IPS-18a (cell line): ENCODE measurements around the gene PLCB1.
"Not testable (repeated sequence)": the region's sequence is repeated elsewhere in the genome, so short reads cannot be mapped to it uniquely, and the experiment has no call there.

ENCODE experiments used
- H3K27ac ChIP-seq: one replicate; pipeline ENCODE4 v1.5.1; 2013; ENCODE audit warnings: low read length
- H3K27me3 ChIP-seq: one replicate; pipeline ENCODE4 v1.6.1; 2013; ENCODE audit warnings: mild to moderate bottlenecking, low read length; ENCODE audit not compliant: control insufficient read depth, insufficient read depth
- H3K36me3 ChIP-seq: one replicate; pipeline ENCODE4 v1.6.1; 2013; ENCODE audit warnings: low read depth, low read length; ENCODE audit not compliant: control insufficient read depth
- H3K4me1 ChIP-seq: one replicate; pipeline ENCODE4 v1.6.1; 2013; ENCODE audit warnings: low read depth, low read length; ENCODE audit not compliant: control insufficient read depth
- H3K4me3 ChIP-seq: one replicate; pipeline ENCODE4 v1.5.1; 2013; ENCODE audit warnings: low read length
- H3K9ac ChIP-seq: one replicate; pipeline ENCODE4 v1.6.1; 2013; ENCODE audit warnings: mild to moderate bottlenecking, low read length, moderate library complexity
- H3K9me3 ChIP-seq: one replicate; pipeline ENCODE4 v1.6.1; 2013; ENCODE audit warnings: low read depth, low read length; ENCODE audit not compliant: control insufficient read depth

PLCB1 gene

DNA sequence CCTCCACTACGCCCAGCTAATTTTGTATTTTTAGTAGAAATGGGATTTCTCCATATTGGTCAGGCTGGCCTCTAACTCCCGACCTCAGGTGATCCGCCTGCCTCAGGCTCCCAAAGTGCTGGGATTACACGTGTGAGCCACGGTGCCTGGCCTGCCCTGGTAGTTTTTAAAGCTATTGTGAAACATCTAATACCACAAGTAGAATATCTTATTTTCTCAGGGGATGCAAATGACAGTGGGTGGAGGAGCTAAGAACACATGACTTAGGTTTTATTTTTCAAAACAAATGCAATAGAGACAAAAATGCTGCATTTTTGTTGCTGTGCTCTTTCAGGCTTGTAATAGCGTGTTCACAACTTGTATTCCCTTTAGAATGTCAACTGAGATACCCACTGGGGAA is 671.9 kb downstream of the PLCB1 start:
- H3K4me1 ChIP-seq, result peaks cover 9% of the 10 kb centered on the region
- H3K9ac ChIP-seq, result no peak overlapping the region
- H3K27ac ChIP-seq, result no peak overlapping the region
- no peak overlapping the region for H3K4me3 ChIP-seq
- no peaks in the 10 kb centered on the region for H3K9me3 ChIP-seq
- no peaks in the 10 kb centered on the region for H3K27me3 ChIP-seq
- no peaks in the 10 kb centered on the region for H3K36me3 ChIP-seq

GRCh38 chr20:8805737-8806442 is 673.8 kb downstream of the PLCB1 start:
- no peak overlapping the region for H3K9ac ChIP-seq
- no peaks in the 10 kb centered on the region for H3K9me3 ChIP-seq
- no peaks in the 10 kb centered on the region for H3K36me3 ChIP-seq

GRCh38 chr20:8807480-8808201 is 675.6 kb downstream of the PLCB1 start:
- no peaks in the 10 kb centered on the region for H3K36me3 ChIP-seq
- H3K27me3 ChIP-seq, result no peaks in the 10 kb centered on the region
- H3K4me1 ChIP-seq, result peaks cover 46% of the 10 kb centered on the region
- H3K9me3 ChIP-seq, result no peaks in the 10 kb centered on the region
- no peak overlapping the region for H3K9ac ChIP-seq
- no peak overlapping the region for H3K27ac ChIP-seq
- H3K4me3 ChIP-seq, result no peak overlapping the region

More at GRCh38 chr20:8805737-8806442, 673.8 kb downstream of the PLCB1 start:
- no peak overlapping the region for H3K4me3 ChIP-seq
- no peaks in the 10 kb centered on the region for H3K27me3 ChIP-seq
- H3K4me1 ChIP-seq, result peaks cover 28% of the 10 kb centered on the region
- H3K27ac ChIP-seq, result no peak overlapping the region

- Histone ChIP-seq H3K4me3 (no peak overlapping the region), H3K9ac (no peak overlapping the region), H3K27me3 (no peaks in the 10 kb centered on the region), H3K27ac (no peak overlapping the region), H3K9me3 (no peaks in the 10 kb centered on the region), H3K4me1 (peaks cover 49% of the 10 kb centered on the region), H3K36me3 (no peaks in the 10 kb centered on the region)
Observed at GRCh38 chr20:8808202-8808535, 676.1 kb downstream of the PLCB1 start.

- H3K9me3 ChIP-seq, result no peaks in the 10 kb centered on the region
- H3K4me1 ChIP-seq, result peaks cover 51% of the 10 kb centered on the region
- no peak overlapping the region for H3K9ac ChIP-seq
- H3K36me3 ChIP-seq, result no peaks in the 10 kb centered on the region
- H3K27me3 ChIP-seq, result no peaks in the 10 kb centered on the region
- H3K27ac ChIP-seq, result no peak overlapping the region
- H3K4me3 ChIP-seq, result no peak overlapping the region
Observed at GRCh38 chr20:8809107-8809953, 677.3 kb downstream of the PLCB1 start.

- H3K9ac ChIP-seq, result peak overlapping the region; percentile 4
- peak overlapping the region; percentile 1 for H3K4me3 ChIP-seq
- H3K4me1 ChIP-seq, result peaks cover 51% of the 10 kb centered on the region
- H3K27me3 ChIP-seq, result no peaks in the 10 kb centered on the region
- H3K36me3 ChIP-seq, result no peaks in the 10 kb centered on the region
- H3K27ac ChIP-seq, result no peak overlapping the region
- H3K9me3 ChIP-seq, result no peaks in the 10 kb centered on the region
Observed at GRCh38 chr20:8811801-8812594, 679.9 kb downstream of the PLCB1 start.

- no peak overlapping the region for H3K4me3 ChIP-seq
- H3K9ac ChIP-seq, result no peak overlapping the region
- H3K27ac ChIP-seq, result no peak overlapping the region
- no peaks in the 10 kb centered on the region for H3K36me3 ChIP-seq
- peaks cover 50% of the 10 kb centered on the region for H3K4me1 ChIP-seq
- H3K27me3 ChIP-seq, result no peaks in the 10 kb centered on the region
- H3K9me3 ChIP-seq, result no peaks in the 10 kb centered on the region
Observed at GRCh38 chr20:8812817-8813216, 680.8 kb downstream of the PLCB1 start.

DNA sequence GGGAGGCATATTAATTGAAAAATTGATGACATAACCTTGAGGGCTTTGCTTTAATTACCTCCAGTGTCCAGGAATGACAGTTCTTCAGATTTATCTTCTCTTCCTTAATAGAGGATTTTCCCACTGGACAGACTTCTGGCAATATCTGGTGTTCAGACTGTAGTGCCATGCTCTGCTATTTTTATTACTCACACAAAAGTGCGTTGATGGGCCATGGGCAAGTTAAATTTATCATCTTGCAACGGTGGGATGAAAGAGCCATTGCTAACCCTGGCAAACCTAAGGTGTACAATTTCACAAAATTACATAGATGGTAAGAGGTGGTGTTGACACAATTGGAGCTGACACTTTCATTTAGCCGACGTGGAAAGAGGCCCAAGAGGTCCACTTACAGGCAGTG is 683.1 kb downstream of the PLCB1 start:
- Histone ChIP-seq H3K4me1 (peaks cover 29% of the 10 kb centered on the region), H3K36me3 (no peaks in the 10 kb centered on the region), H3K4me3 (no peak overlapping the region), H3K27me3 (no peaks in the 10 kb centered on the region), H3K9ac (no peak overlapping the region), H3K27ac (no peak overlapping the region), H3K9me3 (no peaks in the 10 kb centered on the region)

DNA sequence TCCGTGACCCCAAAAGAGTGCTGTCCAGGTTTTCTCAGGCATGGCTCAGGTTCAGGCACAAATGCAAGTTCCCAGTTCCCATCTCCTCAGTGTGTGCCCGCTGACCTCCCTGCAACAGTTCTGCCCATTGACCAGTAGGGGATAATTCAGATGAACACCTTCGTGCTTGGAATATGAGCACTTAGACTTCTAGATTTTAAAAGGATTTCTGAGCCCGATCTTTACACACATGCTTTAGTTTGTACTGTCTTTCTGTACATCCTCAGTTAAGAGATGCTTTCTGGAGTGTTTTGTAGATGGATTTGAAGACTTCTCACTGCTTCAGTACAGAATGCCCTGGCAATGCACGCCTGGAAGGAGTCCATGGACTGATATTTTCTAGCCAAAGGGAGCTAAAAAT is 697.2 kb downstream of the PLCB1 start:
- H3K36me3 ChIP-seq, result no peaks in the 10 kb centered on the region
- no peak overlapping the region for H3K4me3 ChIP-seq
- no peaks in the 10 kb centered on the region for H3K9me3 ChIP-seq
- H3K27ac ChIP-seq, result no peak overlapping the region
- no peaks in the 10 kb centered on the region for H3K4me1 ChIP-seq
- no peaks in the 10 kb centered on the region for H3K27me3 ChIP-seq
- no peak overlapping the region for H3K9ac ChIP-seq

GRCh38 chr20:8834294-8834693 is 702.2 kb downstream of the PLCB1 start:
- not testable (repeated sequence) for H3K27me3 ChIP-seq, H3K9me3 ChIP-seq, H3K4me1 ChIP-seq, H3K9ac ChIP-seq, H3K36me3 ChIP-seq, H3K27ac ChIP-seq, H3K4me3 ChIP-seq

GRCh38 chr20:8834851-8835250 is 702.8 kb downstream of the PLCB1 start:
- Histone ChIP-seq H3K4me3 (no peak overlapping the region), H3K36me3 (no peaks in the 10 kb centered on the region), H3K9ac (no peak overlapping the region), H3K4me1 (no peaks in the 10 kb centered on the region), H3K27me3 (no peaks in the 10 kb centered on the region), H3K27ac (no peak overlapping the region), H3K9me3 (no peaks in the 10 kb centered on the region)
